Measurements from ENCODE around the gene NFATC2.
"Not testable (repeated sequence)": the region's sequence is repeated elsewhere in the genome, so short reads cannot be mapped to it uniquely, and the experiment has no call there.

Gene NFATC2

GRCh38 chr20:51470499-51470820 is 72.1 kb downstream of the NFATC2 start:
- no peak for DNase-seq (ENCODE audit: low spot score)

DNA sequence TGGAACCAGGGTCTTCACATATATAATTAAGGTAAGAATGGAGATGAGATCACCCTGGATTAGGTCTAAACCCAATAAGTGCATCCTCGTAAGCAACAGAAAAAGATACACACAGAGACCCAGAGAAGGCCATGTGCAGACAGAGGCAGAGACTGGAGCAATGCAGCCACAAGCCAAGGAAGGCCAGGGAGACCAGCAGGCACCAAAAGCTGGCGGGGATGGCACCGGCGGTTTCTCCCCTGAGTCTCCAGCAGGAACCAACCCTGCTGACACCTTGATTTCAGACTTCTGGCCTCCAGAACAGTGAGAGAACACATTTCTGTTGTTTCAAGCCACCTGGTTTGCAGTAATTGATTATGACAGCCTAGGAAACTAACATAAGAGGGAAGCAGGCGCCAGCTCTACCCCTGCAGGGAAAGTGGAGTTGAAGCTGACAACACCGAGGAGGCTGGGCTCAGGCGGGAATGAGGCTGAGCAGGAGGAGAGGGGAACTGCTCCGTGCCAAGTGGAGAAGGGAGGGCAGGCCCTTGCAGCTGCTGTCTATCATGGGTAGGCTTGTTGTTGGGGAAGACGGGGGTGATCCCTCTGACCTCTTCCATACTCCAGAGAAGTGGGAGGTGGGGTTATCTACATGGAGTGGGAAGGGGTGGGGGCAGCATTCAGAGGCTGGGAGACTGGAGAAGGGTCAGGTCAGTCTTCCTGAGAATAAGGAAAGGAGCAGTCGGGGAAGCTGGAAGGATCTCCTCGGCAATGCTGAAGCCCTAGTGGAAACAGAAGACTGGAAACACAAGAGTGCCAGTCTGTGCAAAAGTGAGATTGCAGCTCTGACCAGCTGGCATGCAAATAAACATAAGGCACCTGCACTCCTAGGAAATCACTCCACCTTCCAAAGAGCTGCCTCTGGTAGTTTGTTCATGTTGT is 72.7 kb downstream of the NFATC2 start:
- no peak for DNase-seq (ENCODE audit: low spot score)

DNA sequence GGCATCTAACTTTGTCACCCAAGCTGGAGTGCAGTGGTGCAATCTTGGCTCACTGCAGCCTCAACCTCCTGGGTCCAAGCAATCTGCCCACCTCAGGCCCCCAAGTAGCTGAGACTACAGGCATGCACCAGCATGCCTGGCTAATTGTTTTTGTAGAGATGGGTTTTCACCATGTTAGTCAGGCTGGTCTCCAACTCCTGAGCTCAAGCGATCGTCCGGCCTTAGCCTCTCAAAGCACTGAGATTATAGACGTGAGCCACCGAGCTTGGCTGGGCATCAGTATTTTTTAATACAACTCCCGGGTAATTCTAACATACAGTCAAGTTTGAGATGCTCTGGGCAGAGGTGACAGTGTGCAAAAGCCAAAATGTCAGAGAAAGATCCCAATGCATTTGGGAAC is 73.5 kb downstream of the NFATC2 start:
- DNase-seq (ENCODE audit: low spot score): no peak

DNA sequence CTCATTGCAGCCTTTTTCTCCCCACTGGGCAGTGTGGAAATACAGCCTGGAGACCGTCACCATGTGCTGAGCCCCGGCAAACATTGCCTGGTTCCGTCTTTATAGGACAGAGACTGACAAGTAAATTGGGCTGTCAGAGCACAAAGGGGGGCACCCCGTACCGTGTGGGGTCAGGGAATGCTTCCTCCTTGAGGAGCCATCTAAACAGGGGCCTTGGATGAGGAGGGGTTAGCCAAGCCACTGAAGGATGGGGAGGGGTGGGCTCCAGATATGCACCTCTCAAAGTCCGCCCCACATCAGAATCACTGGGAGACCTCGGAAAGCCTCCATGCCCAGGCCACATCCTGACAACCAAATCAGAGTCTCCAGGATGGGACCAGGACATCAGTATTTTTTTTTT is 73.9 kb downstream of the NFATC2 start:
- DNase-seq (ENCODE audit: low spot score): no peak

GRCh38 chr20:51467956-51468626 is 74.4 kb downstream of the NFATC2 start:
- DNase-seq (ENCODE audit: low spot score): no peak

GRCh38 chr20:51463998-51464397 is 78.5 kb downstream of the NFATC2 start:
- DNase-seq (ENCODE audit: low spot score): no peak

- no peak for DNase-seq (ENCODE audit: low spot score)
Measured at GRCh38 chr20:51463560-51463959, 79.0 kb downstream of the NFATC2 start.

DNA sequence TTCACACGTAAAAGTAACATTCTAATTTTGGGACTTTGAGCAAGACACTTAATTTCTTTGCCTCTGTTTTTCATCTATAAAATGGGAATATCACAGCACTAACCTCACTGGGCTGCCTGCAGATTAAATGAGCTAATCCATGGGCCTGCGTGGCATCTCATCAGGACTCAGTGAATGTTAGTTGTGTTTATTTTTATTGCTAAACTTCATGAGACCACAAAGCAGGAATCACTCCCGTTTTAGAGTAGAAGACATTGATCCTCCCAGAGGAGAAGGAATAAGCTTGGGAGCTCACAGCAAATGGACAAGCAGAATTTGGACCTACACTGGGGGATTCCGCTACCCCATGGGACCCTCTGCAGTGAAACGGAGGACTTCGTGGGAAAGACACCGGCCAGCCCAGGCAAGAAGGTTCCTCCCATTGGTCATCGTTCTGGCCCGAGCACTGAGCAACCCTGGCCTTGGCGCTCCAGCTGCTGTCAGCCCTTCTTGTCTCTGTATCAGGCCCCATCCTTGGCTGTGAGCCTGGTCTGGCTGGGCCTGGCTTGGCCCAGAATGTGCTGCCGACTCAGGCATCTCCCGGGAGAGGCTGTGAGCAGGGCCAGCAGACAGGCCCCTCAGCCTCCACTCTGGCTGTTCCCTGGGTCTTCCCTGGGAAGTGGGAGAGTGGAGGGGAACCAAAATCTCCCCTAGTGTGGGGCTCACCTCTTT is 79.8 kb downstream of the NFATC2 start:
- no peak for DNase-seq (ENCODE audit: low spot score)

DNA sequence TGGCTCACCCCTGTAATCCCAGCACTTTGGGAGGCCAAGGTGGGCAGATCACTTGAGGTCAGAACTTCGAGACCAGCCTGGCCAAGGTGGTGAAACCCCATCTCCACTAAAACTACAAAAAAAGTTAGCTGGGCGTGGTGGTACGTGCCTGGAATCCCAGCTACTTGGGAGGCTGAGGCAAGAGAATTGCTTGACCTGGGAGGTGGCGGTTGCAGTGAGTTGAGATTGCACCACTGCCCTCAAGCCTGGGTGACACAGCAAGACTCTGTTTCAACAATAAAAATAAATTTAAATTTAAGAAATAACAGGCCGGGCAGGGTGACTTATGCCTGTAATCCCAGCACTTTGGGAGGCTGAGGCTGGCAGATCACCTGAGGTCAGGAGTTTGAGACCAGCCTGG is 80.7 kb downstream of the NFATC2 start:
- not testable (repeated sequence) for DNase-seq (ENCODE audit: low spot score)

DNA sequence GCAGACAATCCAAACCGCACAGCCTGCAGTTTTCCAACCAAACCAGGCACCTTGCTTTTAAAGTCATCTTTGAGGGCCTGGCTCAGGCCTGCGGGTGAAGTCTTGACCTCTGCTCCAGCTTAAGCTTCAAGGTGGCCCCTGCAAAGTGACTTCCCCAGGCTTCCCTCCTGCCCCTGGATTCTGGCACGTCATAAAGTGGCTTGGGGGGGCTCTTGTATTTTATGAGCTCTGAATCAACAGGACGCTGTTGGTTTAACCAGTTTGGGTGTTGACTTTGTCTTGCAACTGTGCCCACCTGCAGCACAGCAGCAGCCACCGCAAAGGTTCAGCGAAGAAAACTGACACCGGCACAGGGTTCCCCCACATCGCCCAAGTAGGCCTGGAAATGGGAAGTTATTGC is 81.2 kb downstream of the NFATC2 start:
- no peak for DNase-seq (ENCODE audit: low spot score)

DNA sequence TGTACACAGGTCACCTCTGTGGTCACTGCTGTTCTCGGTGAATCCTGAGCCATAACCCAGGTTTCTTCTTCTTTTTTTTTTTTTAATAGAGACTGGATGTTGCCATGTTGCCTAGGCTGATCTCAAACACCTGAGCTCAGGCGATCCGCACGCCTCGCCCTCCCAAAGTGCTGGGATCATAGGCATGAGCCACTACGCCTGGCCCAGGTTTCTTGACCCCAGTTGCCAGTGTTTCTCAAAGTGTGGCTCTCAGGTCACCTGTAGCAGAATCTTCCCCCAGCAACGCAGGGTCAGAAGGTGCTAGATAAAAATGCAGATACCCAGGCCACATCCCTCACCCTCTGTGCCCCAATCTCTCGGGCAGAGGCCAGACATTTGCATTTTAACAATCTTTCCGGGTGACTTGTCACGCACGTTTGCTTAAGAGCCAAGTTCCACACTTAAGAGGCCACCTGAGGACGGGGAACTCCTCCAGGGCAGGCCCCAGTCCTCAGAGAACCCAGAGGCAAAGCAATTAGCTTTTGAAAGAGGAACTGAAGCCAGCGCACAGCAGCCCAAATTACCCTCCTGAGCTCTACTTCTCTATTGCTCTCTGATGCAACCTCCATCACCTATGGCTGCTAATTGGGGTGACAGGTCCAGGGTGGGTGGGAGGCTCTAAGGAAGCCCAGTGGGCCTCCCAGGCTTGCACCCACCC is 81.8 kb downstream of the NFATC2 start:
- no peak for DNase-seq (ENCODE audit: low spot score)

GRCh38 chr20:51460163-51460562 is 82.4 kb downstream of the NFATC2 start:
- DNase-seq (ENCODE audit: low spot score): no peak

DNA sequence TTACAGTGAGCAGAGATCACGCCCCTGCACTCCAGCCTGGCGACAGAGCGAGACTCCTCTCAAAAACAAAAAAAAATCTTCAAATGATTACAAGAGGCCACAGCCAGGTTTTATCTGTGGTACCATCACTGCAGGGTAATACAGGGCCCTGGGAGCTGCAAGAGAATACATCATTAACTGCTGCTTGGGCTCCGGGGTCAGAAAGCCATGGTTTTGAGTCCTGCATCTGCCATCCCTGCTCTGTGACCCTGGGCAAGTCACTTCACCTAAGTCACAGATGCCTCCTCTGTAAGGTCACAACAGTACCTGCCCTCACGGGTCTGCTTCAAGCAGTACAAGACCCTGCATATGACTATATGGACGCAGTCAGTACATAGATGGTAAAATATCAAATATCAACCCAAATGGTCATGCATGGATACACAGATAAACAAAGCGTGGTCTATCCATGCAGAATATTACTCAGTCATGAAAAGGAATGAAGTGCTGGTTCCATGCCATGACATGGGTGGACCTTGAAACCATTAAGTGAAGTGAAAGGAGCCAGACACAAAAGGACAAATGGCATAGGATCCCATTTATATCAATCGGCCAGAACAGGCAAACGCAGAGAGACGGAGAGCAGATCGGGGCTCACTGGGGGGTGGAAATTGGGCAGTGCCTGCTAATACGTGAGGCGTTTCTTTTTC is 83.6 kb downstream of the NFATC2 start:
- DNase-seq (ENCODE audit: low spot score): no peak

DNA sequence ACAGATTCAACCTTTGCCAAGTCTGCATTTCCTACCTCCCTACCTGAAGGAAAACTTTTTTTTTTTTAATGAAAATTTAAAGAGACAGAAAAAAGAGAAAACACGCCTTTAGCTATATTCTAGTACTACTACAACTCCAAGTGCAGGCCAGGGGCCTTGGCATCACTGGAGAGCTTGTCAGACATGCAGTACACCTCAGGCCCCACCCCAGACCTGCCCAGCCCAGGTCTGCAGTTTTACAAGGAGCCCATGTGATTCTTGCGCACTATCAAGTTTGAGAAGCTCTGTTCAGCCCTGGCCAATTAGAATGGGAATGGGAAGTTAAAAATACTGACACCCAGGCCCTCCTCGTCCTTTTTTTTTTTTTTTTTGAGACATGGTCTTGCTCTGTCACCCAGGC is 85.0 kb downstream of the NFATC2 start:
- no peak for DNase-seq (ENCODE audit: low spot score)

DNA sequence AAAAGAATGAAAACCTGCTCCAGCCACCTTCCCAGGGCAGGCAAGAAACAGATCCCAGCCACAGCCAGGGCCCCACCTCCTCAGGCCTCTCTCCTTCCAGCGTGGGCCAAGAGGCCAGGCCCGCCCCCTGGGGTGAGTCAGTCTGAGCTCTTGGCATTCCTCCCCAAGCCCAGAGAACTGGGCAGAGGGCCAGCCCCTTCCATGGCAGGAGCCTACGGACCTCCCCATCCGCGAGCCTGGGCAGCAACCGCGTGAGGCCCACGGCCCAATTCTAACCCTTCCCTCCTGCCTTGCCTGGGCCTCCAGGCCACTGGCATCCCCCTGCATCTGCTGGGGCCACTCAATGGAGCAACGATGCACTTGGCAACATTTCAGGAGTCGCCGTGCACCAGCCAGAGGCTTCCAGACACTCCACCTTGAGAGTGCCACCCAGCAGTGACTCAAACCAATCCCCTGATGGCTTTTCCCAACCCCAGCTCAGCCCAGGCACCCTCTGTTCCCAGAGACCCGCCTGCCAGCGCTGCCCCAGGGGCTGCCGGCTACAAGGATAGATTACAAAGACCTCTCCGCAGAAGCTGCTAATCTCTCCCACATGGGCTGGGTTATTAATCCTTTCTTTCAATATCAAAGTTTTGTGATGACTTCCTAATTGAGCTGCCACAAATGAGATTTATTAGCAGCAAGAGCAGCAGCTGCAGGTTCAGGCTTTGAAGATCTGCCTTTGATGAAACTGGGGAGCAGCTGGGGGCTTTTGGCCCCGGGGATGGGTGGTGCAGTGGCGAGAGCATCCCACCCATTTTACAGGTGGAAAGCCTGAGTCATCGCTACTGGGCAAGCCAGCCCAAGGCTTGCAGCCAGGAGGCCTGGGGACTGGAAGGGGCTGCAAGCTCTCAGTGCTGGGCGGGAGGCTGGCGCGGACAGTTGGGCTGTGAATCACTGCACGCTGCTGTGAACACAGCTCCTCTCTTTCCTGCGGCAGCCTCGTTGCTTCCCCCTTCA is 85.7 kb downstream of the NFATC2 start:
- DNase-seq (ENCODE audit: low spot score): peak; percentile 88

DNA sequence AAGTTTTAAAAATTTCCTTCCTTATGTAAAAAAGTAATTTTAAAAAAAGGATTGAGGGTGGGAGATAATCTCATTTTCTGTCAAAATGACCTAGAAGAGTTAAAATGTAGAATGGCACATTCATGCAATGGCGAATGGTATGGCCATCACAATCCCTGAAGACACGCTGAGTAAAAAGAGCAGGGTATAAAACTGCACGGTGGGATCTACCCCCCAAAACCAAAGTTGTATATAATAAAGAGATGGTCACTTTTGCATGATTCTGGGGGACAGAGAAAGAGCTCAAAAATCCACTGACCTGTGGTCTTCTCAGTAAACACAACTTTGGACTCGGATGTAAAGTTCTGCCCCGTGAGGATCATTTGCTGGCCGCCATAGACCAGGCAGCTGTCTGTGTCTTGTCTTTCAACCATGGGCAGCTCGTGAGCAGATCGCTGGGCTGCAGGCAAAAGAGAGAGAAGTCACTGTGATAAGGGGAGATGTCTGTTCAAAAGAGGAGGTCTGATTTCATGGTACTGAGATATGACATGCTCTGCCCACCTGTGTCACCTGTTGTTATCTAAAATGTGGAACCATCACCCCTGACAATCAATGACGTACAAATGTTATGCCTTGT is 88.2 kb downstream of the NFATC2 start:
- DNase-seq (ENCODE audit: low spot score): no peak

DNA sequence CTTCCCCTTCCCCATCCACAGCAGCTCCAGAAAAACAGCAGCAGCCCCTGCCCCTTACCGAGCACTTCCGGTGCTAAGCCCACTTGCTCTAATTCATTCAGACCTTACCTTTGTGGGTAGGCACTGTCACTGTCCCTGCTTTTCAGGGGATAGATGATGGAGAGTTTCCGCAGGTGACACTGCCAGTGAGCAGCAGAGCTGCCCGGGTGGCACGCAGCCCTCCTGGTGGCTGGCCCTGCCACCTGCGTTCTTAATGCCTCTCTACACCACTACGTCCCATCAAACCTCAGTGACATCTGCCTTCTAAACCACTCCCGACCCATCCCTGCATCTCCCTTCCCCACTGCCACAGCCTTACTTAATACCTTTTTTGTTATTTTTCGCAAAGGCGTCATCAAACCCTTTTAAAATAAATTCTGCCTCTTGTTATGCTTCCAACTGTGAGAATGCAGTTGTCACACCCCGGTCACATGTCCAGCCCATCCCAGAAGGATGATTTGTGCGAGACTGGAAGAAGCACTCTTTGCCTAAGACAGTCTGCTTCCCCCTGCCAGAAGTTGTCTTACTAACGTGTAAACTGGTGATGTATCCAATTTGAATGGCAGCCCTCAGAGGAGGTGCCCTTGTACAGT is 89.7 kb downstream of the NFATC2 start:
- no peak for DNase-seq (ENCODE audit: low spot score)

- no peak for DNase-seq (ENCODE audit: low spot score)
Measured at GRCh38 chr20:51452091-51452613, 90.4 kb downstream of the NFATC2 start.

- no peak for DNase-seq (ENCODE audit: low spot score)
Measured at GRCh38 chr20:51451484-51451883, 91.0 kb downstream of the NFATC2 start.

Data from COLO829 (cell line).